Chondrocyte (in vitro differentiated cells): Measurements from ENCODE around the gene LCN9. TPM values are rescaled to one million over a fixed set of nuclear protein-coding genes. Genes with fewer than 3 reads are reported as not detected.

ENCODE experiments used
- DNase-seq: peaks from one replicate; pipeline ENCODE4 v3.0.0; 2021; ENCODE audit warnings: mixed read lengths, low spot score
- H3K27ac Mint-ChIP-seq: one replicate; pipeline ENCODE4 v1.8.0; 2021; ENCODE audit warnings: mild to moderate bottlenecking, moderate library complexity, mixed read lengths; ENCODE audit not compliant: unreplicated experiment
- H3K27me3 Mint-ChIP-seq: 2 replicates; pipeline ENCODE4 v1.8.0; 2021; ENCODE audit warnings: low read depth, mixed read lengths
- H3K36me3 Mint-ChIP-seq: 2 replicates; pipeline ENCODE4 v1.8.0; 2021; ENCODE audit warnings: low read depth, mixed read lengths
- H3K4me1 Mint-ChIP-seq: 2 replicates; pipeline ENCODE4 v1.8.0; 2021; ENCODE audit warnings: low read depth, mild to moderate bottlenecking, mixed read lengths
- H3K4me3 Mint-ChIP-seq: one replicate; pipeline ENCODE4 v1.8.0; 2021; ENCODE audit warnings: mild to moderate bottlenecking, moderate library complexity, mixed read lengths; ENCODE audit not compliant: unreplicated experiment
- H3K9me3 Mint-ChIP-seq: 2 replicates; pipeline ENCODE4 v1.8.0; 2021; ENCODE audit warnings: low read depth, mixed read lengths
- CTCF ChIP-seq: fragments of 200-600 bp; sonication (generic); IDR thresholded peaks from 2 replicates; pipeline ENCODE4 v1.5.0; 2021; ENCODE audit warnings: antibody characterized with exemption, mild to moderate bottlenecking, moderate library complexity
- total RNA-seq: library from RNA; stranded (reverse); gene quantifications from 3 replicates; pipeline ENCODE4 v1.2.1, GENCODE V29; 2021

The LCN9 gene
- total RNA-seq, 1 donor from 2014 or later, result 1.8 TPM

DNA sequence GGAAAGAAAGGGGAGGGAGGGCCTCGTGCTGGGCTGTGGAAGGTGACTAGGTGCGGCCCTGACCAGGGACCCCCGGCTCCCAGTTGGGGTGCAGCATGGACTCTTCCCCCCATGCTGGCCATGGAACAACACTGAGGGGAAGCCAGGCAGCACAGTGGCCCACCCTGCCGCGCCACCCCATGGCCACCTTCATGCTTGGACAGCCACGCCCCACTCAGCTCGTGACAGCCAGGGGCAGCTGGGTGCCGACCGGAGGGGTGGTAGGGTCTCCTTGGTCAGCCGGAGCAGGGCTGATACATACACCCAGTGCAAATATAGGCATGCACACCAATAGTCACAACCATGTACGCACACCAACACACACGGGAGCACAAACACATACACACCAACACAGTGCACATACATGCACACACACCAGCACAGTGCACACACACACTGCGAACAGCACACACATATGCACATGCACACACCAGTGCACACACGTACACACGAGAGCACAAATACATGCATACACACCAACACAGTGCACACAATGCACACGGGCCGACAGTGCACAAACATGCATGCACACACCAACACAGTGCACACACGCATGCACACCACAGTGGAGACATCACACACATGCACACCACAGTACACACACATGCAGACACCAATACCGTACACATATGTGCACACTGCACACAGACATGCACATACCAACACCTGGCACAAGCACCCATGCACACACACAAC lies 27.9 kb downstream of the LCN9 start:
- no peak for TF ChIP-seq CTCF
- Mint-ChIP-seq H3K27me3 (peaks cover 31% of the 10 kb centered on the region), H3K9me3 (no peaks in the 10 kb centered on the region), H3K27ac (no peak overlapping the region), H3K4me1 (no peaks in the 10 kb centered on the region), H3K36me3 (no peaks in the 10 kb centered on the region), H3K4me3 (no peak overlapping the region)
- no peak for DNase-seq

GRCh38 chr9:135692410-135692809 lies 29.3 kb downstream of the LCN9 start:
- DNase-seq, result no peak
- H3K4me3 Mint-ChIP-seq, result no peak overlapping the region
- H3K36me3 Mint-ChIP-seq, result no peaks in the 10 kb centered on the region

DNA sequence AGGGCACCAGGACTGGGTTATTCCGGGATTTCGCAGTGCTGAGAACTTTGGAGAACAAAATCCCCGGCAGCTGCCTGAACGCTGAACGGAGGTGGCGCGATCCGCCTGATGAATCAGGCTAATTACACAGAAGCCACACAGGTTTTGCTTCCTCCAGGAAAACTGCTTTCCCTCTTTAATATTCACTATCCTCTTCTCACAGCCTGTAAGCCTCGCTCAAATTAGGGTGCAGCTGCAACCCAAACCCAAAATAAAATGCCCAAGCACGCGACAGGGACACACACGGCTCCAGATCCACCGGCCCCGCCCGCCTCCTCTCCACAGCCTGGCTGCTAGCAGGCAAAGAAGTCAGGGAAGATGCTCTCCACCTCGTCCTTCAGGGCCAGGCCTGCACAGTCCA lies 30.2 kb downstream of the LCN9 start:
- Mint-ChIP-seq H3K27ac (no peak overlapping the region), H3K9me3 (no peaks in the 10 kb centered on the region), H3K36me3 (no peaks in the 10 kb centered on the region), H3K4me1 (no peaks in the 10 kb centered on the region), H3K4me3 (no peak overlapping the region), H3K27me3 (peaks cover 36% of the 10 kb centered on the region)
- TF ChIP-seq CTCF, result no peak
- no peak for DNase-seq

More at GRCh38 chr9:135692410-135692809, 29.3 kb downstream of the LCN9 start:
- Mint-ChIP-seq H3K27me3 (peaks cover 36% of the 10 kb centered on the region), H3K4me1 (no peaks in the 10 kb centered on the region), H3K27ac (no peak overlapping the region), H3K9me3 (no peaks in the 10 kb centered on the region)
- no peak for TF ChIP-seq CTCF

DNA sequence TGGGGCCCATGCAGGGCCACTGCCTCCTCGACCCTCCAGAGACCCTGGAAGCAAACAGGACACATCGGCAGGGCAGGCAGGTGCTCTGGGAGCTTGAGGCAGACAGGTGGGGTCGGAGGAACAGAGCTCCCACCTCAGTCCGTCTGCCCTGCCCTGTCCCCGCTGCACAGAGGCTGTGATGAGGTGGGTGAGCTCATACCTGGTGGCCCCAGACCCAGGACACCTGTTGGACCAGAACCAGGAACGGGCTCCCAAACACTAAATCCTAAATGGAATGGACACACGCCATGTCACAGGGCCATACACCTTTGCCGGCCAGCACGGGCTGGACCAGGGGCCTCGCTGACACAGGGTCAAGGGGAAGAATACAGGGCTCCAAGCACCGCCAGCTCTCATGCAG lies 30.7 kb downstream of the LCN9 start:
- no peaks in the 10 kb centered on the region for H3K36me3 Mint-ChIP-seq
- no peaks in the 10 kb centered on the region for H3K9me3 Mint-ChIP-seq
- no peak for TF ChIP-seq CTCF
- no peak overlapping the region for H3K27ac Mint-ChIP-seq
- DNase-seq, result no peak
- H3K4me3 Mint-ChIP-seq, result no peak overlapping the region
- H3K27me3 Mint-ChIP-seq, result peaks cover 35% of the 10 kb centered on the region
- H3K4me1 Mint-ChIP-seq, result no peaks in the 10 kb centered on the region

DNA sequence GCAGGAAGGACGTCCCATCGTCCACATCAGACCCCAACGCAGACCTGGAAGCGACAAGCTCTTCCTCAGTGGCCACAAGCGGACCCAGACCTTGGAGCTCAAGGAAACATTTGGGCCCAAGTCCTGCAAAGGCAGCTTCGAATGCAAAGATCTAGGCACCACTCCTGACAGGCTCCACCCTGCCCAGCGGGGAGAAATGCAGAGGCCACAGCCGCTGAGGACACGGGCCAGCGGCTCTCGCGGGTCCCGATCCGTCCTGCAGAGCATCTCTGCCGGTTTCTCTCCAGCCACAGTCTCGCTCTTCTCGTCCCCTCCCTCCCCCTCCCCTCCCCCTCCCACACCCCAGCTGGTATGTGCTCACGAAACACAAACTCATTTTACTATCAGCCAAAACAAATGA lies 31.3 kb downstream of the LCN9 start:
- H3K4me1 Mint-ChIP-seq, result no peaks in the 10 kb centered on the region
- no peaks in the 10 kb centered on the region for H3K36me3 Mint-ChIP-seq
- TF ChIP-seq CTCF, result no peak
- H3K4me3 Mint-ChIP-seq, result no peak overlapping the region
- no peaks in the 10 kb centered on the region for H3K9me3 Mint-ChIP-seq
- peaks cover 31% of the 10 kb centered on the region for H3K27me3 Mint-ChIP-seq
- DNase-seq, result no peak
- H3K27ac Mint-ChIP-seq, result no peak overlapping the region
